ENCODE measurements around the gene DPH5.

DNA sequence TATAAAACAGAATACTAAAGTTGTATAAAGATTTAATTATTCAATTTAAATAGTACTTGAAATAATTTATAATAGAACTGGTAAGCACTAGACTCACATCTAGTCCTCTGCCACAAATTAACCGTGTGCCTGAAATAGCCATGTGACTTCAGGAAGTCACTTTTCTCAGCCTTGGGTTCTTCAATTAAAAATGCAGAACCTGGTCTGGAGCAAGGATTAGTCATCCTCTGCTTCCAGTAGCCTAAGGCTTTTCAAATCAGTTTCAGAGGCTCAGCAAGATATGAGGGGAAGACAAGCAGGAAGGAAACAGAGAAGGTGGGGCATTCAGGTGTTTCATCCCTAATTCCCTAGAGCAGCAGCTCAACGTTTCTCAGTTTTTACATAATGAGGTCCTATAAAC, 23.0 kb downstream of the DPH5 start:
- TF ChIP-seq CTCF (IDR thresholded peaks at IDR 0.05) (no peak), POLR2A (IDR thresholded peaks at IDR 0.05) (no peak)

Data from lower leg skin (tissue), 3 donors.